Thoracic aorta (tissue), 2 donors: Measurements from ENCODE around the gene DEGS2. TPM values are rescaled to one million over a fixed set of nuclear protein-coding genes. Genes with fewer than 3 reads are reported as not detected.
"Not testable (repeated sequence)": the region's sequence is repeated elsewhere in the genome, so short reads cannot be mapped to it uniquely, and the experiment has no call there.

Source experiments
- ATAC-seq: fragments of 150-250 bp; one replicate; pipeline ENCODE4 v1.8.0; 2017; ENCODE audit warnings: low read depth; ENCODE audit not compliant: insufficient number of reproducible peaks, low FRiP score
- DNase-seq: peaks from one replicate; pipeline ENCODE4 v3.0.0-alpha.2; 2020; ENCODE audit warnings: low spot score
- H3K27ac ChIP-seq, 2 donors: fragments of 200-600 bp; sonication (generic); 1 replicate in 1 of 2; 2 replicates in 1 of 2; pipeline ENCODE4 v1.5.1; 2016; ENCODE audit warnings: mild to moderate bottlenecking in 2 of 2, moderate library complexity in 2 of 2
- H3K27me3 ChIP-seq: fragments of 200-600 bp; sonication (generic); replicated peaks from 2 replicates; pipeline ENCODE4 v1.6.0; 2016; ENCODE audit warnings: mild to moderate bottlenecking; ENCODE audit not compliant: insufficient read depth
- H3K36me3 ChIP-seq: fragments of 200-600 bp; sonication (generic); one replicate; pipeline ENCODE4 v1.5.1; 2016
- H3K4me1 ChIP-seq, 2 donors: fragments of 200-600 bp; sonication (generic); 1 replicate in 1 of 2; 2 replicates in 1 of 2; pipeline versions ENCODE4 v1.5.1 to v1.6.0; 2016; ENCODE audit warnings: low read depth in 2 of 2, mild to moderate bottlenecking in 1 of 2; ENCODE audit not compliant: control insufficient read depth in 1 of 2
- H3K4me3 ChIP-seq: fragments of 200-600 bp; sonication (generic); 2 replicates; pipeline ENCODE4 v1.5.1; 2016; ENCODE audit warnings: mild to moderate bottlenecking
- H3K9me3 ChIP-seq: fragments of 200-600 bp; sonication (generic); 2 replicates; pipeline ENCODE4 v1.5.1; 2016
- CTCF ChIP-seq: fragments of 200-600 bp; sonication (generic); IDR thresholded peaks from one replicate; pipeline ENCODE4 v1.5.1; 2019; ENCODE audit warnings: antibody characterized with exemption
- total RNA-seq, 2 donors: library from RNA; depleted of rRNA; stranded (reverse); fragments of >200 nt; gene quantifications; one replicate each; pipeline versions ENCODE4 v1.1.0 to v1.2.3, GENCODE V29; 2016

DEGS2 gene
- under 1 TPM in 1 of 2 donors, not detected in 1; 0.28 TPM for total RNA-seq

DNA sequence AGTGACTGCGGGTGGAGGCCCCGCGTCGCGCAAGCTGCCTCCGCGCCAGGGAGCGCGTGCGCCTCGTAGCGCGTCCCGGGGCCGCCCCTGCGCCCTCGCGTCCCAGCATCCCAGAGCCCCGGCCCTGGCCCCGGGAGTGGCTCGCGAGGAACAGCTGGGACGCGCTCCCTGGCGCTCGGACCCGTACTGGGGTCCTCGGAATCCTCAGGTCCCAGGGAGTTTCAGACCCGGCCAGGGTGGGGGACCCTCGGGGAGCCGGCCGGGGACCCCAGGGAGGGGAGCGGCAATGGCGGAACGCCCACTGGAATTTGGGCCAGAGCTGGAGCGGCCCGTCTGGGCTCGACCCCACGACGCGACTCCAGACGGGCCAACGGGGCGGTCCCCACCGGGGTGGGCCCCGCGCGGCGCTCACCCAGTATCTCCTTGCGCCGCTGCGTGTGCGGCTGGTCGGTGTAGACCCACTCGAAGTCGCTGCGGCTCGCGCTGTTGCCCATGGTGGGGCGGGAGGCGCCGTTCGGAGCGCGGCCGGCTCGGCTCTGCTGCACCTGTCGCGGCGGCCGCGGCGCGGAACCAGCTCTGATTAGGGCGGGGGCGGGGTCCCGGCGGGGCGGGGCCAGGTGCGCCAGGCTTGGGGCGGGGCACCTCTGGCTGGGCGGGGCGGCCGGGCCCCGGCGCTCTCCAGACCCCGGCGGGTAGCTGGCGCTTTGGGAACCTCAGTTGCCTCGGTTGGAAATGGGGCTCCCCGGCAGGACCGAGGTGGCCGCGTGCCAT, at the start of gene DEGS2:
DEGS2 (minus strand) TSS at position 552 of the 771 bp plus-strand sequence; CDS start at position 494, 58 bp downstream.
- no peak for TF ChIP-seq CTCF
- Histone ChIP-seq H3K4me3 (peak within 1 kb of the TSS; percentile 52), H3K9me3 (peaks cover 7% of the 10 kb centered on the region), H3K36me3 (no peaks in the 10 kb centered on the region), H3K27me3 (no peaks in the 10 kb centered on the region), H3K27ac (no peak within 1 kb of the TSS), H3K4me1 (peaks cover 0 to 15% of the 10 kb centered on the region in 2 donors)
- no peak for ATAC-seq
- DNase-seq = no peak

DNA sequence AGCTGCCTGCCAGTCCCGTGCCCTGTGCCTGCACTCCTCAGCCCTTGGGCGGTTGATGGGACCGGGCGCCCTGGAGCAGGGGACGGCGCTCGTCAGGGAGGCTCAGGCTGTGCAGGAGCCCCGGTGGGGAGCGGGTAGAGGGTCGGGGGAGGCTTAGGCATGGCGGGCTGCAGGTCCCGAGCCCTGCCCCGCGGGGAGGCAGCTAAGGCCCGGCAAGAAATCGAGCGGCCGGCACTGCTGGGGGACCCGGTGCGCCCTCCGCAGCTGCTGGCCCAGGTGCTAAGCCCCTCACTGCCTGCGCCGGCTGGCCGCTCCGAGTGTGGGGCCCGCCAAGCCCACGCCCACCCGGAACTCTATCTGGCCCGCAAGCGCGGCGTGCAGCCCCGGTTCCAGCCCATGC, 48.7 kb upstream of the DEGS2 start:
- not testable (repeated sequence) for H3K4me1 ChIP-seq, H3K27me3 ChIP-seq, DNase-seq, H3K9me3 ChIP-seq, H3K27ac ChIP-seq, H3K4me3 ChIP-seq, H3K36me3 ChIP-seq, ATAC-seq

GRCh38 chr14:100207588-100207987, 48.1 kb upstream of the DEGS2 start:
- DNase-seq, ATAC-seq: not testable (repeated sequence)

DNA sequence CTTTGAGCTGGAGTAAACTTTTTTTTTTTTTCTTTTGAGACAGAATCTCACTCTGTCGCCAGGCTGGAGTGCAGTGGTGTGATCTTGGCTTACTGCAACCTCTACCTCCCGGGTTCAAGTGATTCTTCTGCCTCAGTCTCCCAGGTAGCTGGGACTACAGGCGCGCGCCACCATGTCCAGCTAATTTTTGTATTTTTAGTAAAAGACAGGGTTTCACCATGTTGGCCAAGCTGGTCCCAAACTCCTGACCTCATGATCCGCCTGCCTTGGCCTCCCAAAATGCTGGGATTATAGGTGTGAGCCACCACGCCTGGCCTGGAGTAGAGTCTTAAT, 45.4 kb upstream of the DEGS2 start:
- not testable (repeated sequence) for H3K4me1 ChIP-seq, H3K27me3 ChIP-seq, H3K4me3 ChIP-seq, H3K27ac ChIP-seq, H3K36me3 ChIP-seq, H3K9me3 ChIP-seq, ATAC-seq, DNase-seq

More at GRCh38 chr14:100207588-100207987, 48.1 kb upstream of the DEGS2 start:
- H3K27me3 ChIP-seq, H3K4me1 ChIP-seq, H3K9me3 ChIP-seq, H3K4me3 ChIP-seq, H3K36me3 ChIP-seq, H3K27ac ChIP-seq: not testable (repeated sequence)

DNA sequence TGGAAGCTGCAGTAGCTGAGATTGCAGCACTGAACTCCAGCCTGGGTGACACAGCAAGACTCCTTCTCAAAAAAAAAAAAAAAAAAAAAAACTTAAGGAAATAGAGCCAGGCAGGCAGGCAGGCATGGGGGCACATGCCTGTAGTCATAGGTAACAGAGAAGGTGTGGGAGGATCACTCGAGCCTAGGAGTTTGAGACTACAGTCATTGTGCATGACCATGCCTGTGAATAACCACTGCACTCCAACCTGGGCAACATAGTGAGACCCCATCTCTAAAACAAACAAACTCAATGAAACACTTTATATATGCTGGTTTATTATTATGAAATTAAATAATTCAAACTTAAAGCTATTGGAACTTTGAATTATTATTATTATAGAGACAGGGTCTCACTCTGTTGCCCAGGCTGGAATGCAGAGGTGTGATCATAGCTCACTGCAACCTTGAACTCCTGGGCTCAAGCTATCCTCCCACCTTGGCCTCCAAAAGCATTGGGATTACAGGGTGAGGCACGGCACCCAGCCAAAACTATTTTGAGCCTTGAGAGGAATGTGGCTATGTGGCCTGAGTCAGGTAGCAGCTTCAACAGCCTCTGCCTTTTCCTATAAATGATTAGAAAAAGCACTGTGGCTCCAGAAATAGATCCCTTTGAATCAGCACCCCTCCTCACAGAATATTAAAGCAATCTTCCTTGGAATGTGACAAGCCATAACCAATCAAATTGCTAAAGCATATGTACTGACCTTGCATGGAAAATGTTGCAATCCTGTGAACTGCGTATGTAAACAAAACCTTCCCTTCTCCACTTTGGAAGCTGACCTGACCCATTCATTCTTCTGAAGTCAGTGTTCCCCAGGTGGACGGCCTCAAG, 44.8 kb upstream of the DEGS2 start:
- no peak for ATAC-seq
- no peak for TF ChIP-seq CTCF
- Histone ChIP-seq H3K27me3 (no peaks in the 10 kb centered on the region), H3K4me3 (no peak overlapping the region), H3K27ac (no peak overlapping the region), H3K4me1 (no peaks in the 10 kb centered on the region), H3K36me3 (no peaks in the 10 kb centered on the region), H3K9me3 (no peaks in the 10 kb centered on the region)
- no peak for DNase-seq

DNA sequence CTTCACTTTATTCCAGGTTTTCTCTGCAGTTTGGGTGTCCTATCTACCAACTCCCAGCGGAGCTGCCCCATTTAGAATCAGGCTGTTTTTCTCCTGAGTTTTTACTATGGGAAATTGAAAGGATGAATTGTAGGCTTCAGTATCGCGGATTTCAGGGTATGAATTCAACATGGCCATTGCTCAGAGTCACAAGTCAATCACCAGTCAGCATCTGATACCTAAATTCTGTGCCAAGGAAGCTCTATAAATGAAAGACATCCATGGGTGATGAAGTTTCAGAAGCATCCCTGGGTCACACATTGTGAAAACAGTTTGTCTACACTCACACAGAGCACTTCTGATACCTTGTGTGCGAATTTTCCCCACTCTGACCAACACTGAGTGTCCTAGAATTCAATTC, 43.7 kb upstream of the DEGS2 start:
- no peak overlapping the region for H3K27ac ChIP-seq
- DNase-seq = no peak
- no peaks in the 10 kb centered on the region for H3K4me1 ChIP-seq
- no peak for TF ChIP-seq CTCF
- H3K27me3 ChIP-seq = no peaks in the 10 kb centered on the region
- no peak overlapping the region for H3K4me3 ChIP-seq
- ATAC-seq = no peak
- H3K36me3 ChIP-seq = no peaks in the 10 kb centered on the region
- H3K9me3 ChIP-seq = no peaks in the 10 kb centered on the region
